CD1c-positive myeloid dendritic cell (primary cell): ENCODE measurements around the gene SPOCK1.
"Not testable (repeated sequence)": the region's sequence is repeated elsewhere in the genome, so short reads cannot be mapped to it uniquely, and the experiment has no call there.

Source experiments
- DNase-seq: peaks from one replicate; pipeline ENCODE4 v3.0.0-alpha.2; 2016; ENCODE audit errors: extremely low spot score

The SPOCK1 gene

DNA sequence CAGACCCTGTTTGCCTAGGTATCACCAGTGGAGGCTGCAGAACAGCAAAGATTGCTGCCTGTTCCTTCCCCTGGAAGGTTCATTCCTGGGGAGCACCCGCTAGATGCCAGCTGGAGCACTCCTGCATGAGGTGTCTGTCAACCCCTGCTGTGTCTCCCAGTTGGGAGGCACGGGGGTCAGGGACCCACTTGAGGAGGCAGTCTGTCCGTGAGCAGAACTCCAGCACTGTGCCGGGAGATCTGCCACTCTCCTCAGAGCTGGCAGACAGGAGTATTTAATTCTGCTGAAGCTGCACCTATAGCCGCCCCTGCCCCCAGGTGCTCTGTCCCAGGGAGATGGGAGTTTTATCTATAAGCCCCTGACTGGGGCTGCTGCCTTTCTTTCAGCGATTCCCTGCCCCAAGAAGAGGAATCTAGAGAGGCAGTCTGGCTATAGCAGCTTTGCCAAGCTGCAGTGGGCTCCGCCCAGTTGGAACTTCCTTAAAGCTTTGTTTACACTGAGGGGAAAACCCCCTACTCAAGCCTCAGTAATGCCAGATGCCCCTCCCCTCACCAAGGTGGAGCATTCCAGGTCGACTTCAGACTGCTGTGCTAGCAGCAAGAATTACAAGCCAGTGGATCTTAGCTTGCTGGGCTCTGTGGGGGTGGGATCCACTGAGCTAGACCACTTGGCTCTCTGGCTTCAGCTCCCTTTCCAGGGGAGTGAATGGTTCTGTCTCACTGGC is 545.6 kb downstream of the SPOCK1 start:
- not testable (repeated sequence) for DNase-seq

DNA sequence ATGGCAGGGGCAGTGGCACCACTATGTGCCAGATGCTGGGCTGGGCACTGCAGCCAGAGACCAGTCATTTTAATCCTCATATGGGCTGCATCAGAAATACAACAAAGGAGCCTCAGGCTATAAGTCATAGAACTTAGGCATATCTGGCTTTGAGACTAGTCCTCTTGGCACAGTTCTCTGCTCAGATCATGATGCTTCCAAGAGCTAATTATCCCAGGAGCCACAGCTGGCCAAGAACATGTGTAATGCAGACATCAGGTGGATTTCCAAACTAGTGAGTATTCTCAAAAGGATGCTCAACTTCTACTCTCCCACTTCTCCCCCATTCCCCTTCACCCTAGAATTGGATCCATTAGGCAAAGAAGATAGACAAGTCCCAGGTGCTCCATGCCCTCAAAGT is 571.6 kb downstream of the SPOCK1 start:
- no peak for DNase-seq

- no peak for DNase-seq
Measured at GRCh38 chr5:136926073-136926472, 573.1 kb downstream of the SPOCK1 start.
